ENCODE results near the gene VWA2. TPM values are rescaled to one million over a fixed set of nuclear protein-coding genes. Genes with fewer than 3 reads are reported as not detected.

The VWA2 gene
- total and polyA plus RNA-seq, 12 donors: 0.01 to 0.09 TPM; not detected in 10

DNA sequence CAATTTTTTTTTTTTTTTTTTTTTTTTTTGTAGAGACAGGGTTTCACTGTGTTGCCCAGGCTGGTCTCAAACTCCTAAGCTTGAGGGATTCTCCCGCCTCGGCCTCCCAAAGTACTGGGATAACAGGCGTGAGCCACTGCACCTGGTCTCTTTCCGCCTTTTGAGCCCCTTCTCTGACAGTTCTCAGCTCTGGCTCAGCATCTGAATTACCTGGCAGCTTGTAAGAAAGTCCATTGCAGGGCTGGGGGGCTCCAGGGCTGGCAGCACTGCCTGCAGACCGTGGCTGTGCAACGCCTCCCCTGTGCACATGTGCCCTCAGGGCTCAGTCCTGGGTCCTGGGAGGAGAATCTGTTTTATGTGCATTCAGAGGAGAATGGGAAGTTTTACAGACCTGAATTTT lies 37.6 kb downstream of the VWA2 start:
- WGBS, 2 donors: 92 to 97% methylated on average over 6 of the region's 6 CpGs
- TF ChIP-seq, protein P1, sequence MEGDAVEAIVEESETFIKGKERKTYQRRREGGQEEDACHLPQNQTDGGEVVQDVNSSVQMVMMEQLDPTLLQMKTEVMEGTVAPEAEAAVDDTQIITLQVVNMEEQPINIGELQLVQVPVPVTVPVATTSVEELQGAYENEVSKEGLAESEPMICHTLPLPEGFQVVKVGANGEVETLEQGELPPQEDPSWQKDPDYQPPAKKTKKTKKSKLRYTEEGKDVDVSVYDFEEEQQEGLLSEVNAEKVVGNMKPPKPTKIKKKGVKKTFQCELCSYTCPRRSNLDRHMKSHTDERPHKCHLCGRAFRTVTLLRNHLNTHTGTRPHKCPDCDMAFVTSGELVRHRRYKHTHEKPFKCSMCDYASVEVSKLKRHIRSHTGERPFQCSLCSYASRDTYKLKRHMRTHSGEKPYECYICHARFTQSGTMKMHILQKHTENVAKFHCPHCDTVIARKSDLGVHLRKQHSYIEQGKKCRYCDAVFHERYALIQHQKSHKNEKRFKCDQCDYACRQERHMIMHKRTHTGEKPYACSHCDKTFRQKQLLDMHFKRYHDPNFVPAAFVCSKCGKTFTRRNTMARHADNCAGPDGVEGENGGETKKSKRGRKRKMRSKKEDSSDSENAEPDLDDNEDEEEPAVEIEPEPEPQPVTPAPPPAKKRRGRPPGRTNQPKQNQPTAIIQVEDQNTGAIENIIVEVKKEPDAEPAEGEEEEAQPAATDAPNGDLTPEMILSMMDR (IDR thresholded peaks at IDR 0.05): no peak
- DNase-seq: no peak
- Histone ChIP-seq H3K9me3 (no peaks in the 10 kb centered on the region), H3K36me3 (no peaks in the 10 kb centered on the region), H3K4me1 (peaks cover 0 to 9% (median 5%) of the 10 kb centered on the region in 9 donors), H3K4me3 (no peak overlapping the region), H3K27ac (no peak overlapping the region), H3K27me3 (peaks cover 0 to 3% (median 0%) of the 10 kb centered on the region in 7 donors)
- intact Hi-C loops (cut with DNase I): no loop called here
- ATAC-seq: no peak

DNA sequence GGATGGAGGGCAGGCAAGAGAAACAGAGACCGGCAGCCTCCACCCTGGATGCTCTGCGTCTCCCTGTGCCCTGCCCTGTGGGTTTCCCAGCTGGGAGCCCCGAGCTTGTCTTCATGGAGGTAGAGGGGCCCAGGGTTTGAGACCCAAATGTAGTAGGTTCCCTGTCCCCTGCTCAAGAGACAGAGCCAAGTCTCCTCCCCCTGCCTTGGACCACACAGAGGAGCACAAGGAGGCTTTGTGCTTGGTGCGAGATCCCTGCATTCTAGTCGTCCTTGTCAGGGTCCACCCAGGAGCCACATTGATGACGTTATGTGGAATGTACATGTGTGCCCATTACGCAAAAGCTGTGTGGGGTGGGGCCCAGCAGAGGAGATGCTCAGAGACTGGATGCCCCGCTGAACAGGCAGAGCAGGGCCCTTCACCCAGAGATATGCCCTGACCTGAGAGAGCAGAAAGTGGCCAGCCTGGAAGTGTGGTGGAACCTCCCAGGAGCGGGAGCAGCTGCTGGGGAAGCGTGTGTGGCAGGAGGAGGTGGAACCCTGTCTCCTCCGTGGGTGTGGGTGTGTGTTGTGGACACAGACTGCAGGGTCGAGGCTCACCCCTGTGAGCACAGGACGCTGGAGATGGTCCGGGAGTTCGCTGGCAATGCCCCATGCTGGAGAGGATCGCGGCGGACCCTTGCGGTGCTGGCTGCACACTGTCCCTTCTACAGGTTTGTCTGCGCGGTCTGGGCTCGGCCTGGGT lies 39.3 kb downstream of the VWA2 start:
- WGBS, 2 donors: 86 to 88% methylated on average over 22 of the region's 22 CpGs
- peak in 1 of 8 donors; percentile 23 for ATAC-seq
- no peak overlapping the region for H3K27ac ChIP-seq

DNA sequence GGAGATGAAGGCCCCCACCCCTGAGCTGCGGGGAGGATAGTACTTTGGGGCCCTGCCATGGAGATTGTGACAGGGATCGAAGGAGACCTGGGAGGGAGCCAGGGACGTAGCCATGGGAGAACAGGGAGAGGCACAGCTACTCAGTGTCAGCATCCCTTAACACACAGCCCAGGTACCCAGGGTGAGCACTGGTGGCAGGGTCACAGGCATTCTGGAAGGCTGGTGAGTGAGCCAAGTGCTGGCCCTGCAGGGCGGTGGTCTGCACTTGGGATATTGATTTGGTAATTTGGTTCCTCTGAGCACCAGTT lies 39.8 kb downstream of the VWA2 start:
- intact Hi-C loops (cut with DNase I): no loop called here
- H3K4me1 ChIP-seq: no peaks in the 10 kb centered on the region
- TF ChIP-seq, protein P1 (IDR thresholded peaks at IDR 0.05): no peak
- no peak for ATAC-seq
- H3K27ac ChIP-seq: no peak overlapping the region
- no peaks in the 10 kb centered on the region for H3K36me3 ChIP-seq
- H3K9me3 ChIP-seq: no peaks in the 10 kb centered on the region
- no peak overlapping the region for H3K4me3 ChIP-seq
- peaks cover 0 to 3% (median 0%) of the 10 kb centered on the region in 7 donors for H3K27me3 ChIP-seq
- WGBS, 2 donors: 79 to 80% methylated on average over 4 of the region's 4 CpGs
- no peak for DNase-seq

More for the DNA sequence above, 39.3 kb downstream of the VWA2 start:
- intact Hi-C loops (cut with DNase I): no loop called here
- DNase-seq: no peak
- Histone ChIP-seq H3K27me3 (peaks cover 0 to 3% (median 0%) of the 10 kb centered on the region in 7 donors), H3K4me1 (no peaks in the 10 kb centered on the region), H3K4me3 (no peak overlapping the region), H3K9me3 (no peaks in the 10 kb centered on the region), H3K36me3 (no peaks in the 10 kb centered on the region)
- TF ChIP-seq, protein P1 (IDR thresholded peaks at IDR 0.05): no peak

DNA sequence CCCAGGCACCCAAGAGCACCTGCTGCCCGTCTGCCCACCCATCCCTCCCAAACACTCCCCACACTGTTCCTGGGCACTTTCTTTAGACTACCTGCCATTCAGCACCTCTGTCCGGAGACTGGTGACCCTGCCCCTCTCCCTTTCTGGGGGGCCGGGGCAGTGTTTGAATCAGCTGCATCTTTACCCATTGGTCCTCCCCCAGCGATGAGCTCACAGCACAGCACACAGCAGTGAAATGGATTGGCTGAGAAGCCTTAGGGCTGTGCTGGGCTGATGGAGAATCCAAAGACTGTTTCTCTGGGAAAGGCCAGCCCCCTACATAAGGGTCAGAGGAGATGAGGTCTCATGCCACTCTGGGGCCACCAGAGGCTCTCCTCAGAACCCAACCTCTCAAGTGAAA lies 40.2 kb downstream of the VWA2 start:
- TF ChIP-seq, protein P1 (IDR thresholded peaks at IDR 0.05): no peak
- ATAC-seq (no peak), DNase-seq (no peak)
- no peak overlapping the region for H3K27ac ChIP-seq
- H3K36me3 ChIP-seq: no peaks in the 10 kb centered on the region
- WGBS, 2 donors: 88 to 92% methylated on average over 4 of the region's 4 CpGs
- peaks cover 0 to 3% (median 0%) of the 10 kb centered on the region in 7 donors for H3K27me3 ChIP-seq
- intact Hi-C loops (cut with DNase I): no loop called here
- no peaks in the 10 kb centered on the region for H3K9me3 ChIP-seq
- H3K4me3 ChIP-seq: no peak overlapping the region
- peaks cover 0 to 4% (median 0%) of the 10 kb centered on the region in 9 donors for H3K4me1 ChIP-seq
